Heart left ventricle (tissue), 13 donors: ENCODE results near the gene GRM7.

Experiments used
- POLR2A ChIP-seq, 2 donors: fragments of 450-650 bp; IDR thresholded peaks; one replicate each; pipeline ENCODE4 v1.6.1; 2017; ENCODE audit warnings: antibody characterized with exemption in 2 of 2, mild to moderate bottlenecking in 2 of 2, moderate library complexity in 2 of 2
- TF ChIP-seq, protein P1 (sequence below), 12 donors: fragments of 200-600 bp; sonication (generic) in 4 of 12; IDR thresholded peaks; one replicate each; pipeline versions ENCODE4 v1.5.0 to v1.8.0; 2018 to 2022; ENCODE audit warnings: antibody characterized with exemption in 12 of 12, mild to moderate bottlenecking in 5 of 12
- donor health status: ischemic (EF 13 %, LVEDD 7.1; RV severe dilation, severe dysfunction).
- donor health status: DM: no; HTN: yes; CAD: no.
- donor health status: DM: no; HTN: no; CAD: no.
- donor health status: ischemic (EF 25% LVEDD 6.9; RV normal size, moderate dysfunction).
- donor health status: ischemic (EF 25% LVEDD 5.7; RV mildly dilated, moderate dysfunction).
- donor health status: ischemic (EF 35%, LVEDD 5.7; RV mildly dilated, moderate dysfunction).
- donor health status: nonischemic (EF 11% LVEDD 7.7; RV severe dilation, severe dysfunction).
- donor health status: DM: yes; HTN: yes; CAD: no.
- donor health status: PGD.
- donor health status: ischemic (EF 29% LVEDD 5.4; RV normal size, mild dysfunction).
- donor health status: nonischemic (EF 23%, LVEDD 6.1; RV moderate dilation, normal function).

DNA sequence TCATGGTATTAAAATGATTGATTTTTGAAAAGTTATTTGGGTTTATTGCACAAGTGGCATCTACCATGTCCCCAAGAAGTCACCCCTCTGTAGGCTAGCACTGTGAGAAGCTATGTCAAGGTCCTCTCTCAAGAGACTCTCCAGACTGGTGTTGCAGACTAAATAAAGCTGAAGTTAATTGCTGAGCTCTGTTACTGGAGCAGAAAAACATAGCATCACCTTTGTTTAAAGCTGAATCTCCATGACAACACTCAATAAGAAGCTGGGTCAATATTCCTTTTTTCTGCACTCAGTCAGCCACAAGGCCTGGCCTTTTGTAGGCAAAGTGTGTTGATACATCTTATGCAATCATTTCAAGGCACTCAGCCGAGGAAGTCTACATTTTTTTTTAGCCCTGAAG lies 834.1 kb downstream of the GRM7 start:
- TF ChIP-seq, protein P1, sequence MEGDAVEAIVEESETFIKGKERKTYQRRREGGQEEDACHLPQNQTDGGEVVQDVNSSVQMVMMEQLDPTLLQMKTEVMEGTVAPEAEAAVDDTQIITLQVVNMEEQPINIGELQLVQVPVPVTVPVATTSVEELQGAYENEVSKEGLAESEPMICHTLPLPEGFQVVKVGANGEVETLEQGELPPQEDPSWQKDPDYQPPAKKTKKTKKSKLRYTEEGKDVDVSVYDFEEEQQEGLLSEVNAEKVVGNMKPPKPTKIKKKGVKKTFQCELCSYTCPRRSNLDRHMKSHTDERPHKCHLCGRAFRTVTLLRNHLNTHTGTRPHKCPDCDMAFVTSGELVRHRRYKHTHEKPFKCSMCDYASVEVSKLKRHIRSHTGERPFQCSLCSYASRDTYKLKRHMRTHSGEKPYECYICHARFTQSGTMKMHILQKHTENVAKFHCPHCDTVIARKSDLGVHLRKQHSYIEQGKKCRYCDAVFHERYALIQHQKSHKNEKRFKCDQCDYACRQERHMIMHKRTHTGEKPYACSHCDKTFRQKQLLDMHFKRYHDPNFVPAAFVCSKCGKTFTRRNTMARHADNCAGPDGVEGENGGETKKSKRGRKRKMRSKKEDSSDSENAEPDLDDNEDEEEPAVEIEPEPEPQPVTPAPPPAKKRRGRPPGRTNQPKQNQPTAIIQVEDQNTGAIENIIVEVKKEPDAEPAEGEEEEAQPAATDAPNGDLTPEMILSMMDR (IDR thresholded peaks at IDR 0.05) = no peak
- TF ChIP-seq POLR2A (IDR thresholded peaks at IDR 0.05) = no peak
